GM12878 (cell line): ENCODE measurements around the gene BDH2. TPM values are rescaled to one million over a fixed set of nuclear protein-coding genes. Genes with fewer than 3 reads are reported as not detected.

Experiments
- ATAC-seq: fragments of 200-7000 bp; cut with Tn5 transposase; 3 replicates; pipeline ENCODE4 v1.9.1; 2020; ENCODE audit warnings: mild to moderate bottlenecking, moderate library complexity
- BruUV-seq: library from RNA; stranded (reverse); fragments of 400-500 nt; replicated peaks from 2 replicates; lab custom pipeline; 2021; lab: Mats Ljungman, UMichigan
- CTCF ChIA-PET: fragments of 300-600 bp; sonication (Branson Sonifier 250); formaldehyde crosslinking; extraction: SDS; loops from one replicate; lab custom pipeline; 2021; ENCODE audit warnings: inconsistent platforms; lab: Yijun Ruan, JAX
- POLR2A ChIA-PET: fragments of 350-600 bp; formaldehyde crosslinking; extraction: SDS; loops from one replicate; lab custom pipeline; 2021; ENCODE audit warnings: inconsistent platforms; lab: Charles Lee
- RAD21 ChIA-PET: fragments of 300-600 bp; sonication (Branson Sonifier 250); formaldehyde crosslinking; loops from one replicate; lab custom pipeline; 2023; ENCODE audit warnings: antibody characterized with exemption; ENCODE audit not compliant: unreplicated experiment; lab: Charles Lee
- SMC1A ChIA-PET: fragments of 300-600 bp; sonication (Branson Sonifier 250); formaldehyde crosslinking; loops from one replicate; lab custom pipeline; 2023; ENCODE audit not compliant: unreplicated experiment, uncharacterized antibody; lab: Charles Lee
- DNase-seq: peaks from one replicate; pipeline ENCODE4 v3.0.0-alpha.2; 2011; ENCODE audit warnings: low read depth, low spot score
- FAIRE-seq: peaks from 3 replicates; lab custom pipeline; 2011; peaks lifted over from hg19 to GRCh38; lab: Jason Lieb, UNC
- H2AFZ ChIP-seq: 2 replicates; pipeline ENCODE4 v1.6.0; 2011; ENCODE audit warnings: low read depth, low read length, control low read depth; ENCODE audit not compliant: control insufficient read depth
- H3K27ac ChIP-seq: 2 replicates; pipeline ENCODE4 v1.5.1; 2011; ENCODE audit warnings: control low read depth; ENCODE audit not compliant: control insufficient read depth, insufficient read depth
- H3K27me3 ChIP-seq, 2 experiments: replicated peaks in 1 of 2; 2 replicates each; pipeline versions ENCODE4 v1.6.0 to v1.6.1; 2011; ENCODE audit warnings: low read length in 1 of 2; ENCODE audit not compliant: control insufficient read depth in 2 of 2, insufficient read depth in 2 of 2
- H3K36me3 ChIP-seq, 2 experiments: 2 replicates each; pipeline ENCODE4 v1.5.1; 2011; ENCODE audit warnings: low read length in 1 of 2; ENCODE audit not compliant: control insufficient read depth in 2 of 2, insufficient read depth in 2 of 2
- H3K4me1 ChIP-seq: 2 replicates; pipeline ENCODE4 v1.6.1; 2011; ENCODE audit warnings: mild to moderate bottlenecking, low read length, moderate library complexity, mixed read lengths; ENCODE audit not compliant: control insufficient read depth, insufficient read depth
- H3K4me2 ChIP-seq: 2 replicates; pipeline ENCODE4 v1.6.0; 2011; ENCODE audit warnings: control low read depth; ENCODE audit not compliant: control insufficient read depth, insufficient read depth
- H3K4me3 ChIP-seq: fragments of 200-600 bp; sonication (generic); 2 replicates; pipeline ENCODE4 v1.5.1; 2016
- H3K79me2 ChIP-seq: 2 replicates; pipeline ENCODE4 v1.6.0; 2011; ENCODE audit warnings: low read length; ENCODE audit not compliant: control insufficient read depth, insufficient read depth
- H3K9ac ChIP-seq: 2 replicates; pipeline ENCODE4 v1.8.0; 2011; ENCODE audit warnings: low read length, control low read depth, mixed read lengths; ENCODE audit not compliant: control insufficient read depth, insufficient read depth
- H3K9me3 ChIP-seq: replicated peaks from 3 replicates; pipeline ENCODE4 v1.5.1; 2011; ENCODE audit warnings: mild to moderate bottlenecking, low read length; ENCODE audit not compliant: control insufficient read depth, insufficient read depth
- H4K20me1 ChIP-seq: 2 replicates; pipeline ENCODE4 v1.6.0; 2011; ENCODE audit not compliant: control insufficient read depth, insufficient read depth
- BMI1 ChIP-seq: fragments of 450-650 bp; IDR thresholded peaks from 2 replicates; pipeline ENCODE4 v1.6.1; 2016; ENCODE audit warnings: mild to moderate bottlenecking, moderate library complexity, borderline replicate concordance
- CHD2 ChIP-seq: IDR thresholded peaks from 2 replicates; pipeline ENCODE4 v1.6.1; 2011; ENCODE audit warnings: low read depth, low read length, improper control_type of control experiment, borderline replicate concordance
- CREB1 ChIP-seq: IDR thresholded peaks from 2 replicates; pipeline ENCODE4 v1.6.1; 2012; ENCODE audit warnings: low read depth, mild to moderate bottlenecking, inconsistent platforms
- HDGF ChIP-seq: fragments of 450-650 bp; IDR thresholded peaks from 2 replicates; pipeline ENCODE4 v1.6.1; 2016; ENCODE audit warnings: antibody characterized with exemption
- YY1 ChIP-seq: IDR thresholded peaks from 2 replicates; pipeline ENCODE4 v1.6.1; 2011; ENCODE audit warnings: low read depth, mild to moderate bottlenecking, low read length
- ZNF622 ChIP-seq: fragments of 450-650 bp; IDR thresholded peaks from 2 replicates; pipeline ENCODE4 v1.6.1; 2017; ENCODE audit warnings: mild to moderate bottlenecking, inconsistent platforms
- WGBS: methylation state at CpG from one replicate; pipeline ENCODE4 v1.1.6; 2016; ENCODE audit warnings: low lambda C conversion rate; ENCODE audit not compliant: insufficient replicate concordance, insufficient coverage; ENCODE audit errors: missing lambda C conversion rate; 5-methylcytosine and 5-hydroxymethylcytosine counted together
- in situ Hi-C: fragments of 300-500 bp; cut with MboI; formaldehyde crosslinking; loops from 9 replicates; pipeline ENCODE4 v1.14.3; 2018; ENCODE audit warnings: mixed read lengths
- intact Hi-C: fragments of 100-400 bp; cut with micrococcal nuclease; formaldehyde crosslinking; loops from one replicate; pipeline ENCODE4 v1.14.2; 2022; ENCODE audit not compliant: unreplicated experiment
- polyA plus RNA-seq, 11 experiments: library from polyadenylated mRNA; depleted of rRNA in 4 of 11; unstranded in 6 of 11; stranded (reverse) in 5 of 11; fragments of >200 nt; fragmentation: Nextera tagmentation in 4 of 11; fragmentation: Illumina TruSeq in 1 of 11; extraction: Ambion mirVana in 4 of 11; extraction: Trizol in 1 of 11; gene quantifications; 1 replicate in 1 of 11; 2 replicates in 10 of 11; pipeline versions ENCODE4 v1.2.1 to v1.2.3, GENCODE V29; 2011 to 2016; ENCODE audit warnings: inconsistent platforms in 2 of 11, missing spikeins in 2 of 11, low read depth in 1 of 11
- total RNA-seq, 4 experiments: library from RNA; depleted of rRNA in 3 of 4; stranded (reverse); fragments of >200 nt in 3 of 4; fragmentation: Illumina TruSeq in 1 of 4; extraction: Trizol in 1 of 4; gene quantifications; 2 replicates each; pipeline versions ENCODE4 v1.2.1 to v1.2.3, GENCODE V29; 2013 to 2021
- TF ChIP-seq, protein P1 (sequence below): fragments of 450-650 bp; IDR thresholded peaks from 2 replicates; pipeline ENCODE4 v1.6.1; 2016; ENCODE audit warnings: mild to moderate bottlenecking
- TF ChIP-seq, protein P2 (sequence below): fragments of 450-650 bp; IDR thresholded peaks from 2 replicates; pipeline ENCODE4 v1.6.1; 2017; ENCODE audit warnings: borderline replicate concordance
- TF ChIP-seq, protein P3 (sequence below): fragments of 450-650 bp; formaldehyde crosslinking; IDR thresholded peaks from 2 replicates; pipeline ENCODE4 v1.4.0; 2020; ENCODE audit warnings: mild to moderate bottlenecking, moderate library complexity
- TF ChIP-seq, protein P4 (sequence below): IDR thresholded peaks from 2 replicates; pipeline ENCODE4 v1.6.1; 2011; ENCODE audit warnings: borderline replicate concordance, low read depth, mild to moderate bottlenecking, moderate library complexity, low read length; ENCODE audit not compliant: insufficient read depth, poor library complexity, severe bottlenecking
- TF ChIP-seq, protein P5 (sequence below): fragments of 450-650 bp; IDR thresholded peaks from 2 replicates; pipeline ENCODE4 v1.6.1; 2016; ENCODE audit warnings: mild to moderate bottlenecking

The BDH2 gene
- total and polyA plus RNA-seq, 10 of the 15 experiments (the other 5 are each of a cell fraction or from before 2014, with no cell fraction given) = 20.9 to 47.3 (median 33.5) TPM

DNA sequence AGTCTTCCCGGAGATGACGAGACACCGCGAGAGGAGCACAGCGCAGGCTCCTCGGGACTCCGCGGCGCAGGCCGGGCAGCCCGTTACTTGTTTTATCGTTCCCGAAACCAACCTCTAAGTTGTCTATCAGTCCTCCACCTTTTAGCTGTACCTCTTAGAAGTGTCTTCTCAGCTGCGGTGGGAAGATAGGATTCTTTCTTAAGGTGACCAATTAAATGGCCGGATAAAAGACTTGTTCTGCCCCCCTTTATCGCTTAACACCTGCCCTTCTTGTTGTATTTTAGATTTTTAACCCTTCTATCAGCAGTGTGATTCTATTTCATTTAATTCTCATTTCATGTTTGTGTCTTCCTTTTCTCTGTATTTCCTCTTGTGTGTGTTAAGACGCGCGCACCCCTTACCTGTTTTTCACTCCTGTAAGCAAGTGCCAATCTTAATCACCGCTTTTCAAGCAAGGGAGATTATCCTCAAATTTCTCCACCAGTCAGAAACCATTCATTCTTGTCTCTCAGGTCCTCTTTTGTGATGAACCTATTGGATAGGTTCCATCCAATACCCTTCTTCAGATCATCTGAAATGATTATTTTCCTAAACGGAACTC is 22.8 kb downstream of the BDH2 start, which contains the start of gene SLC9B2:
Gene SLC9B2, minus strand, starts transcription at position 15 of the 601 bp plus-strand sequence. CDS start 9,211 bp downstream, outside the sequence.
- in situ Hi-C loops = no loop called here
- FAIRE-seq (no peak), ATAC-seq (peak; percentile 70), DNase-seq (no peak)
- CTCF ChIA-PET = interaction anchor here (0.9 to 1.8 kb wide), 6 partner anchors 13 to 57 kb away, joined by 3 to 12 read pairs (median 7); partner anchors contain the start of genes BDH2 and SLC9B1
- SMC1A ChIA-PET = interaction anchor here (0.6 to 5.4 kb wide), 9 partner anchors 13 to 622 kb away, joined by 3 to 59 read pairs (median 4); partner anchors contain the start of gene UBE2D3
- RAD21 ChIA-PET = interaction anchor here (0.6 to 7.8 kb wide), 9 partner anchors 12 to 646 kb away, joined by 3 to 69 read pairs (median 3); no protein-coding TSS in a partner anchor
- POLR2A ChIA-PET = interaction anchor here (0.6 to 1.3 kb wide), 7 partner anchors 18 to 649 kb away, joined by 3 to 5 read pairs (median 3); no protein-coding TSS in a partner anchor
- Histone ChIP-seq H3K4me2 (peak within 1 kb of the TSS; percentile 94), H3K79me2 (peaks cover 49% of the 10 kb centered on the region), H3K36me3 (no peaks in the 10 kb centered on the region), H3K27ac (peak within 1 kb of the TSS; percentile 93), H3K9ac (peak within 1 kb of the TSS; percentile 93), H4K20me1 (no peaks in the 10 kb centered on the region), H3K9me3 (no peaks in the 10 kb centered on the region), H3K4me3 (peak within 1 kb of the TSS; percentile 77), H2AFZ (peak within 1 kb of the TSS; percentile 83), H3K4me1 (peaks cover 8% of the 10 kb centered on the region), H3K27me3 (no peaks in the 10 kb centered on the region)
- TSS peak; percentile 81 for BruUV-seq
- 3% methylated on average over 21 of the region's 21 CpGs for WGBS
- intact Hi-C loops = no loop called here
- TF ChIP-seq, protein P1, sequence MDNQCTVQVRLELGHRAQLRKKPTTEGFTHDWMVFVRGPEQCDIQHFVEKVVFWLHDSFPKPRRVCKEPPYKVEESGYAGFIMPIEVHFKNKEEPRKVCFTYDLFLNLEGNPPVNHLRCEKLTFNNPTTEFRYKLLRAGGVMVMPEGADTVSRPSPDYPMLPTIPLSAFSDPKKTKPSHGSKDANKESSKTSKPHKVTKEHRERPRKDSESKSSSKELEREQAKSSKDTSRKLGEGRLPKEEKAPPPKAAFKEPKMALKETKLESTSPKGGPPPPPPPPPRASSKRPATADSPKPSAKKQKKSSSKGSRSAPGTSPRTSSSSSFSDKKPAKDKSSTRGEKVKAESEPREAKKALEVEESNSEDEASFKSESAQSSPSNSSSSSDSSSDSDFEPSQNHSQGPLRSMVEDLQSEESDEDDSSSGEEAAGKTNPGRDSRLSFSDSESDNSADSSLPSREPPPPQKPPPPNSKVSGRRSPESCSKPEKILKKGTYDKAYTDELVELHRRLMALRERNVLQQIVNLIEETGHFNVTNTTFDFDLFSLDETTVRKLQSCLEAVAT = peak; percentile 87
- TF ChIP-seq CREB1 (no peak), YY1 (no peak; the same call in 1 of the 2 replicates), HDGF (no peak), CHD2 (0 out of 2 replicates have a peak, but pooled peaks have one; percentile 51), BMI1 (no peak), ZNF622 (no peak)
- TF ChIP-seq, protein P2, sequence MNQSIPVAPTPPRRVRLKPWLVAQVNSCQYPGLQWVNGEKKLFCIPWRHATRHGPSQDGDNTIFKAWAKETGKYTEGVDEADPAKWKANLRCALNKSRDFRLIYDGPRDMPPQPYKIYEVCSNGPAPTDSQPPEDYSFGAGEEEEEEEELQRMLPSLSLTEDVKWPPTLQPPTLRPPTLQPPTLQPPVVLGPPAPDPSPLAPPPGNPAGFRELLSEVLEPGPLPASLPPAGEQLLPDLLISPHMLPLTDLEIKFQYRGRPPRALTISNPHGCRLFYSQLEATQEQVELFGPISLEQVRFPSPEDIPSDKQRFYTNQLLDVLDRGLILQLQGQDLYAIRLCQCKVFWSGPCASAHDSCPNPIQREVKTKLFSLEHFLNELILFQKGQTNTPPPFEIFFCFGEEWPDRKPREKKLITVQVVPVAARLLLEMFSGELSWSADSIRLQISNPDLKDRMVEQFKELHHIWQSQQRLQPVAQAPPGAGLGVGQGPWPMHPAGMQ = no peak
- TF ChIP-seq, protein P3, sequence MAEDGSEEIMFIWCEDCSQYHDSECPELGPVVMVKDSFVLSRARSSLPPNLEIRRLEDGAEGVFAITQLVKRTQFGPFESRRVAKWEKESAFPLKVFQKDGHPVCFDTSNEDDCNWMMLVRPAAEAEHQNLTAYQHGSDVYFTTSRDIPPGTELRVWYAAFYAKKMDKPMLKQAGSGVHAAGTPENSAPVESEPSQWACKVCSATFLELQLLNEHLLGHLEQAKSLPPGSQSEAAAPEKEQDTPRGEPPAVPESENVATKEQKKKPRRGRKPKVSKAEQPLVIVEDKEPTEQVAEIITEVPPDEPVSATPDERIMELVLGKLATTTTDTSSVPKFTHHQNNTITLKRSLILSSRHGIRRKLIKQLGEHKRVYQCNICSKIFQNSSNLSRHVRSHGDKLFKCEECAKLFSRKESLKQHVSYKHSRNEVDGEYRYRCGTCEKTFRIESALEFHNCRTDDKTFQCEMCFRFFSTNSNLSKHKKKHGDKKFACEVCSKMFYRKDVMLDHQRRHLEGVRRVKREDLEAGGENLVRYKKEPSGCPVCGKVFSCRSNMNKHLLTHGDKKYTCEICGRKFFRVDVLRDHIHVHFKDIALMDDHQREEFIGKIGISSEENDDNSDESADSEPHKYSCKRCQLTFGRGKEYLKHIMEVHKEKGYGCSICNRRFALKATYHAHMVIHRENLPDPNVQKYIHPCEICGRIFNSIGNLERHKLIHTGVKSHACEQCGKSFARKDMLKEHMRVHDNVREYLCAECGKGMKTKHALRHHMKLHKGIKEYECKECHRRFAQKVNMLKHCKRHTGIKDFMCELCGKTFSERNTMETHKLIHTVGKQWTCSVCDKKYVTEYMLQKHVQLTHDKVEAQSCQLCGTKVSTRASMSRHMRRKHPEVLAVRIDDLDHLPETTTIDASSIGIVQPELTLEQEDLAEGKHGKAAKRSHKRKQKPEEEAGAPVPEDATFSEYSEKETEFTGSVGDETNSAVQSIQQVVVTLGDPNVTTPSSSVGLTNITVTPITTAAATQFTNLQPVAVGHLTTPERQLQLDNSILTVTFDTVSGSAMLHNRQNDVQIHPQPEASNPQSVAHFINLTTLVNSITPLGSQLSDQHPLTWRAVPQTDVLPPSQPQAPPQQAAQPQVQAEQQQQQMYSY (CRISPR knock-in tag) = no peak
- TF ChIP-seq, protein P4, sequence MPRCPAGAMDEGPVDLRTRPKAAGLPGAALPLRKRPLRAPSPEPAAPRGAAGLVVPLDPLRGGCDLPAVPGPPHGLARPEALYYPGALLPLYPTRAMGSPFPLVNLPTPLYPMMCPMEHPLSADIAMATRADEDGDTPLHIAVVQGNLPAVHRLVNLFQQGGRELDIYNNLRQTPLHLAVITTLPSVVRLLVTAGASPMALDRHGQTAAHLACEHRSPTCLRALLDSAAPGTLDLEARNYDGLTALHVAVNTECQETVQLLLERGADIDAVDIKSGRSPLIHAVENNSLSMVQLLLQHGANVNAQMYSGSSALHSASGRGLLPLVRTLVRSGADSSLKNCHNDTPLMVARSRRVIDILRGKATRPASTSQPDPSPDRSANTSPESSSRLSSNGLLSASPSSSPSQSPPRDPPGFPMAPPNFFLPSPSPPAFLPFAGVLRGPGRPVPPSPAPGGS = no peak
- TF ChIP-seq, protein P5, sequence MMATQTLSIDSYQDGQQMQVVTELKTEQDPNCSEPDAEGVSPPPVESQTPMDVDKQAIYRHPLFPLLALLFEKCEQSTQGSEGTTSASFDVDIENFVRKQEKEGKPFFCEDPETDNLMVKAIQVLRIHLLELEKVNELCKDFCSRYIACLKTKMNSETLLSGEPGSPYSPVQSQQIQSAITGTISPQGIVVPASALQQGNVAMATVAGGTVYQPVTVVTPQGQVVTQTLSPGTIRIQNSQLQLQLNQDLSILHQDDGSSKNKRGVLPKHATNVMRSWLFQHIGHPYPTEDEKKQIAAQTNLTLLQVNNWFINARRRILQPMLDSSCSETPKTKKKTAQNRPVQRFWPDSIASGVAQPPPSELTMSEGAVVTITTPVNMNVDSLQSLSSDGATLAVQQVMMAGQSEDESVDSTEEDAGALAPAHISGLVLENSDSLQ = 0 out of 2 replicates have a peak, but pooled peaks have one; percentile 17
